K562 (cell line): ENCODE data around the gene STX3. TPM values are rescaled to one million over a fixed set of nuclear protein-coding genes. Genes with fewer than 3 reads are reported as not detected.

Experiments used
- BCOR ChIP-seq: fragments of 450-650 bp; IDR thresholded peaks from 2 replicates; pipeline ENCODE4 v1.6.1; 2016
- DMBX1 ChIP-seq: fragments of 250-450 bp; sonication (Bioruptor Pico); IDR thresholded peaks from 2 replicates; pipeline ENCODE4 v1.8.0; 2022; ENCODE audit warnings: inconsistent platforms, mild to moderate bottlenecking, moderate library complexity, borderline replicate concordance
- EP300 ChIP-seq: IDR thresholded peaks from 2 replicates; pipeline ENCODE4 v1.6.1; 2012; ENCODE audit warnings: low read length, improper control_type of control experiment
- HDAC8 ChIP-seq: fragments of 450-650 bp; IDR thresholded peaks from 2 replicates; pipeline ENCODE4 v1.6.1; 2016; ENCODE audit warnings: mild to moderate bottlenecking, missing genetic modification characterization, moderate library complexity, missing compliant biosample characterization
- HDGF ChIP-seq: fragments of 450-650 bp; IDR thresholded peaks from 2 replicates; pipeline ENCODE4 v1.6.1; 2016
- HMGN3 ChIP-seq: IDR thresholded peaks from 2 replicates; pipeline ENCODE4 v1.6.1; 2011; ENCODE audit warnings: borderline replicate concordance, low read depth, mild to moderate bottlenecking, mixed read lengths, low read length; ENCODE audit not compliant: insufficient read length; ENCODE audit errors: extremely low read depth
- NEUROD1 ChIP-seq: fragments of 150-350 bp; IDR thresholded peaks from 2 replicates; pipeline ENCODE4 v1.6.1; 2014; ENCODE audit warnings: borderline replicate concordance, low read length, low read depth; ENCODE audit not compliant: partially characterized antibody
- PPARD ChIP-seq: fragments of 250-450 bp; sonication (Bioruptor Pico); IDR thresholded peaks from 2 replicates; pipeline ENCODE4 v1.8.0; 2022; ENCODE audit warnings: inconsistent platforms, mild to moderate bottlenecking, moderate library complexity
- SMARCA4 ChIP-seq: fragments of 450-650 bp; IDR thresholded peaks from 2 replicates; pipeline ENCODE4 v1.6.1; 2016
- TOE1 ChIP-seq, 2 experiments: fragments of 450-650 bp in 1 of 2; sonication (generic) in 1 of 2; formaldehyde crosslinking in 1 of 2; IDR thresholded peaks; 2 replicates each; pipeline versions ENCODE4 v1.7.1 to v1.8.0; 2016 to 2022; ENCODE audit warnings: borderline replicate concordance in 2 of 2, mild to moderate bottlenecking in 2 of 2, antibody characterized with exemption in 1 of 2, inconsistent platforms in 1 of 2, low read depth in 1 of 2, missing genetic modification reagents in 1 of 2, moderate library complexity in 1 of 2
- ZBTB2 ChIP-seq: fragments of 450-650 bp; IDR thresholded peaks from 2 replicates; pipeline ENCODE4 v1.6.1; 2016; ENCODE audit warnings: antibody characterized with exemption
- ZNF76 ChIP-seq: fragments of 250-450 bp; sonication (Bioruptor Pico); IDR thresholded peaks from 2 replicates; pipeline ENCODE4 v1.4.0; 2020; ENCODE audit warnings: mild to moderate bottlenecking, moderate library complexity, borderline replicate concordance
- polyA plus RNA-seq, 8 experiments: library from polyadenylated mRNA; depleted of rRNA in 4 of 8; stranded (reverse) in 5 of 8; unstranded in 3 of 8; fragments of >200 nt; fragmentation: Nextera tagmentation in 2 of 8; fragmentation: Illumina TruSeq in 1 of 8; extraction: Ambion mirVana in 2 of 8; extraction: Trizol in 1 of 8; gene quantifications; 2 replicates each; pipeline versions ENCODE4 v1.2.1 to v1.2.3, GENCODE V29; 2011 to 2014; ENCODE audit warnings: inconsistent platforms in 1 of 8, missing spikeins in 1 of 8
- total RNA-seq, 7 experiments: library from RNA; depleted of rRNA in 6 of 7; stranded (reverse); fragments of >200 nt in 6 of 7; fragmentation: Illumina TruSeq in 2 of 7; extraction: Trizol in 2 of 7; gene quantifications; 2 replicates each; pipeline versions ENCODE4 v1.2.1 to v1.2.3, GENCODE V29; 2011 to 2021; ENCODE audit warnings: low replicate concordance in 1 of 7
- TF ChIP-seq, protein P1 (sequence below), 2 experiments: fragments of 450-650 bp; formaldehyde crosslinking in 1 of 2; IDR thresholded peaks; 2 replicates each; pipeline versions ENCODE4 v1.4.0 to v1.6.1; 2014 to 2020; ENCODE audit warnings: mild to moderate bottlenecking in 2 of 2, borderline replicate concordance in 1 of 2, low read depth in 1 of 2
- TF ChIP-seq, protein P2 (sequence below): fragments of 250-450 bp; sonication (Bioruptor Pico); IDR thresholded peaks from 2 replicates; pipeline ENCODE4 v1.6.1; 2021; ENCODE audit warnings: mild to moderate bottlenecking
- TF ChIP-seq, protein P3 (sequence below): IDR thresholded peaks from 2 replicates; pipeline ENCODE4 v1.6.1; 2011; ENCODE audit not compliant: insufficient read length; ENCODE audit errors: extremely low read depth

STX3 gene
- total and polyA plus RNA-seq, 9 of the 15 experiments (the other 6 are each of a cell fraction or from before 2014, with no cell fraction given): 12.0 to 91.6 (median 48.7) TPM

DNA sequence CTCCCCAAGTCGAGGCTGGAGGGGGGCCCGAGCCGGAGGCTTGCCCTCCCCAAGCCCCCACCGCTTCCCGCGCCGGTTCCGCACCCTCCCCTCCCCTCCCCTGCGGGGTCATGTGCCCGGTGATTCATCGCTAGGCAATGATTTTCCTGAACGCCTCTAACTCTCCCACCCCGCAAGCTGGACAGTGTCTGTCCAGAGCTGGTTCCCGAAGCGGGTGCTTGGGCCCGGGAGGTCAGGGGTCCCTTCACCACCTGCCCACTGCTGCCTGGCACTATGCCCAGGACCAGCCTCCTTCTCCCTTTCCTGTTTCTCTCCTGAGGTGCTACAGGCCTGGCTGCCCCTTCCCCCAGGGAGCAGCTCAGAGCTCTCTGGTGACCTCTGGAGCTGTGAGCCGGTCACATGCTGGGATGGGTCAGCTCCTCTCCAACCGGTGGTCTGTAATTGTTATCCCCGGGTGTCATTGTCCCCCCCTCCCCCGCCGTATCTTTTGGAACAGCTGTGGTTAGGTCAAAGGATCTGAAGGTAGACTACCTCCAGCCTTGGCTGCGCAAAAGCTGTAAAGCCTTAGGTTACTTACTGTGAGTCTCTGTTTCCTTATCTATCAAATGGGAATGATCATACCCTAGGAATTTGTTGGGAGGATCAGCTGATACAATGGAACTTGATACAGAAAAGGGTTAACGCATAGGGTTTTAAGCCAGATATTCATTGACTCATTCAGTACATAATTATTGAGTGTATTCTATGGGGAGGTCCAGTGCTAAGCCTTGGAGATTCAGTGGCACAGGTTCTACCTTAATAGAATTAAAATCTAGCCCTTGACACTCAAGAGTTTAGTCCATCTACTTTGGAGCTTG, 753 bp downstream of the STX3 start (continued):
- TF ChIP-seq ZBTB2 (0 out of 2 replicates have a peak, but pooled peaks have one; percentile 8), TOE1 (IDR thresholded peaks at IDR 0.05; ENCODE audit: borderline replicate concordance) (peak; percentile 81), TOE1 (CRISPR knock-in tag; IDR thresholded peaks at IDR 0.05; ENCODE audit: borderline replicate concordance, low read depth) (no peak), HDGF (peak; percentile 38; the same call in 1 of the 2 replicates), NEUROD1 (no peak), EP300 (peak; percentile 12), BCOR (peak; percentile 82; the same call in 1 of the 2 replicates), ZNF76 (CRISPR knock-in tag) (no peak), HDAC8 (tag) (no peak), DMBX1 (CRISPR knock-in tag) (no peak; the same call in 1 of the 2 replicates), SMARCA4 (peak; percentile 73; the same call in 1 of the 2 replicates), HMGN3 (peak; percentile 43), PPARD (CRISPR knock-in tag) (no peak)
- TF ChIP-seq, protein P1, sequence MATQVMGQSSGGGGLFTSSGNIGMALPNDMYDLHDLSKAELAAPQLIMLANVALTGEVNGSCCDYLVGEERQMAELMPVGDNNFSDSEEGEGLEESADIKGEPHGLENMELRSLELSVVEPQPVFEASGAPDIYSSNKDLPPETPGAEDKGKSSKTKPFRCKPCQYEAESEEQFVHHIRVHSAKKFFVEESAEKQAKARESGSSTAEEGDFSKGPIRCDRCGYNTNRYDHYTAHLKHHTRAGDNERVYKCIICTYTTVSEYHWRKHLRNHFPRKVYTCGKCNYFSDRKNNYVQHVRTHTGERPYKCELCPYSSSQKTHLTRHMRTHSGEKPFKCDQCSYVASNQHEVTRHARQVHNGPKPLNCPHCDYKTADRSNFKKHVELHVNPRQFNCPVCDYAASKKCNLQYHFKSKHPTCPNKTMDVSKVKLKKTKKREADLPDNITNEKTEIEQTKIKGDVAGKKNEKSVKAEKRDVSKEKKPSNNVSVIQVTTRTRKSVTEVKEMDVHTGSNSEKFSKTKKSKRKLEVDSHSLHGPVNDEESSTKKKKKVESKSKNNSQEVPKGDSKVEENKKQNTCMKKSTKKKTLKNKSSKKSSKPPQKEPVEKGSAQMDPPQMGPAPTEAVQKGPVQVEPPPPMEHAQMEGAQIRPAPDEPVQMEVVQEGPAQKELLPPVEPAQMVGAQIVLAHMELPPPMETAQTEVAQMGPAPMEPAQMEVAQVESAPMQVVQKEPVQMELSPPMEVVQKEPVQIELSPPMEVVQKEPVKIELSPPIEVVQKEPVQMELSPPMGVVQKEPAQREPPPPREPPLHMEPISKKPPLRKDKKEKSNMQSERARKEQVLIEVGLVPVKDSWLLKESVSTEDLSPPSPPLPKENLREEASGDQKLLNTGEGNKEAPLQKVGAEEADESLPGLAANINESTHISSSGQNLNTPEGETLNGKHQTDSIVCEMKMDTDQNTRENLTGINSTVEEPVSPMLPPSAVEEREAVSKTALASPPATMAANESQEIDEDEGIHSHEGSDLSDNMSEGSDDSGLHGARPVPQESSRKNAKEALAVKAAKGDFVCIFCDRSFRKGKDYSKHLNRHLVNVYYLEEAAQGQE (IDR thresholded peaks at IDR 0.05; ENCODE audit: borderline replicate concordance): peak; percentile 49
- TF ChIP-seq, protein P1 (CRISPR knock-in tag; IDR thresholded peaks at IDR 0.05; ENCODE audit: low read depth): no peak
- TF ChIP-seq, protein P2, sequence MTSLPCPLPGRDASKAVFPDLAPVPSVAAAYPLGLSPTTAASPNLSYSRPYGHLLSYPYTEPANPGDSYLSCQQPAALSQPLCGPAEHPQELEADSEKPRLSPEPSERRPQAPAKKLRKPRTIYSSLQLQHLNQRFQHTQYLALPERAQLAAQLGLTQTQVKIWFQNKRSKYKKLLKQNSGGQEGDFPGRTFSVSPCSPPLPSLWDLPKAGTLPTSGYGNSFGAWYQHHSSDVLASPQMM (CRISPR knock-in tag): no peak
- TF ChIP-seq, protein P3, sequence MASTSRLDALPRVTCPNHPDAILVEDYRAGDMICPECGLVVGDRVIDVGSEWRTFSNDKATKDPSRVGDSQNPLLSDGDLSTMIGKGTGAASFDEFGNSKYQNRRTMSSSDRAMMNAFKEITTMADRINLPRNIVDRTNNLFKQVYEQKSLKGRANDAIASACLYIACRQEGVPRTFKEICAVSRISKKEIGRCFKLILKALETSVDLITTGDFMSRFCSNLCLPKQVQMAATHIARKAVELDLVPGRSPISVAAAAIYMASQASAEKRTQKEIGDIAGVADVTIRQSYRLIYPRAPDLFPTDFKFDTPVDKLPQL: no peak
